T-helper 2 cell treated with Interferon-gamma antibody and Interleukin-4, amounts not matched to agents 5 μg/mL and 100 μg/mL, for 36 hours (primary cell): Measurements from ENCODE around the gene CCDC149.

Source experiments
- DNase-seq: peaks from one replicate; pipeline ENCODE4 v3.0.0; 2021; ENCODE audit warnings: low spot score
- H3K27ac Mint-ChIP-seq: one replicate; pipeline ENCODE4 v1.8.0; 2021; ENCODE audit warnings: mild to moderate bottlenecking, mixed read lengths
- H3K27me3 Mint-ChIP-seq: one replicate; pipeline ENCODE4 v1.8.0; 2021; ENCODE audit warnings: low read depth, mixed read lengths
- H3K36me3 Mint-ChIP-seq: one replicate; pipeline ENCODE4 v1.8.0; 2021; ENCODE audit warnings: low read depth, mixed read lengths
- H3K4me1 Mint-ChIP-seq: one replicate; pipeline ENCODE4 v1.8.0; 2021; ENCODE audit warnings: low read depth, mixed read lengths
- H3K4me3 Mint-ChIP-seq: one replicate; pipeline ENCODE4 v1.8.0; 2022; ENCODE audit warnings: mild to moderate bottlenecking, moderate library complexity, mixed read lengths
- H3K9me3 Mint-ChIP-seq: one replicate; pipeline ENCODE4 v1.8.0; 2021; ENCODE audit warnings: mixed read lengths

Gene CCDC149

GRCh38 chr4:24806206-24806990, 106.4 kb downstream of the CCDC149 start:
- Mint-ChIP-seq H3K4me3 (no peak overlapping the region), H3K36me3 (no peaks in the 10 kb centered on the region), H3K27ac (no peak overlapping the region), H3K4me1 (no peaks in the 10 kb centered on the region), H3K9me3 (no peaks in the 10 kb centered on the region), H3K27me3 (peaks cover 7% of the 10 kb centered on the region)
- no peak for DNase-seq

GRCh38 chr4:24805566-24805965, 107.3 kb downstream of the CCDC149 start:
- Mint-ChIP-seq H3K9me3 (no peaks in the 10 kb centered on the region), H3K4me3 (no peak overlapping the region), H3K27ac (no peak overlapping the region), H3K4me1 (no peaks in the 10 kb centered on the region), H3K27me3 (peaks cover 14% of the 10 kb centered on the region), H3K36me3 (no peaks in the 10 kb centered on the region)
- DNase-seq: no peak

GRCh38 chr4:24805067-24805466, 107.8 kb downstream of the CCDC149 start:
- Mint-ChIP-seq H3K27me3 (peaks cover 18% of the 10 kb centered on the region), H3K9me3 (no peaks in the 10 kb centered on the region), H3K27ac (no peak overlapping the region), H3K4me3 (no peak overlapping the region), H3K36me3 (no peaks in the 10 kb centered on the region), H3K4me1 (no peaks in the 10 kb centered on the region)
- DNase-seq: no peak

DNA sequence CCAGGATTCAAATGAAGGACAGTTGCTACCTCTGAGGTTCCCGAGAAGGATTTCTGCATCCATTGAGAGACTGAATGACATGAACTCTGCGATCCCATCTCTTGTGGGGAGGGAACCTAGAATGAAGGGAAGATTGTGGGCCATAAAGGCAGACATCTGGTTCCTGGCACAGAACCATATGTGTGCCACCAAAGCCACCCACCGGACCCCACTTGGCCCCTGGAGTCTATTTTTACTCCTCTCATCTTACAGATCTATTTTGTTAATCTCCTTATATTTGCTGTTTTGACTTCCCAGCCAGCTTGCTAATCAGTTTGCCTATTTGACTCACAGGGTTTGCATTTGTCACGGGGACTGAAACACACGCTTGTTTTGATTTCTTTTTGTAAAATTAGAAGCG, 110.2 kb downstream of the CCDC149 start:
- Mint-ChIP-seq H3K9me3 (no peaks in the 10 kb centered on the region), H3K36me3 (no peaks in the 10 kb centered on the region), H3K27ac (no peak overlapping the region), H3K4me3 (no peak overlapping the region), H3K4me1 (no peaks in the 10 kb centered on the region), H3K27me3 (peaks cover 27% of the 10 kb centered on the region)
- DNase-seq: no peak

DNA sequence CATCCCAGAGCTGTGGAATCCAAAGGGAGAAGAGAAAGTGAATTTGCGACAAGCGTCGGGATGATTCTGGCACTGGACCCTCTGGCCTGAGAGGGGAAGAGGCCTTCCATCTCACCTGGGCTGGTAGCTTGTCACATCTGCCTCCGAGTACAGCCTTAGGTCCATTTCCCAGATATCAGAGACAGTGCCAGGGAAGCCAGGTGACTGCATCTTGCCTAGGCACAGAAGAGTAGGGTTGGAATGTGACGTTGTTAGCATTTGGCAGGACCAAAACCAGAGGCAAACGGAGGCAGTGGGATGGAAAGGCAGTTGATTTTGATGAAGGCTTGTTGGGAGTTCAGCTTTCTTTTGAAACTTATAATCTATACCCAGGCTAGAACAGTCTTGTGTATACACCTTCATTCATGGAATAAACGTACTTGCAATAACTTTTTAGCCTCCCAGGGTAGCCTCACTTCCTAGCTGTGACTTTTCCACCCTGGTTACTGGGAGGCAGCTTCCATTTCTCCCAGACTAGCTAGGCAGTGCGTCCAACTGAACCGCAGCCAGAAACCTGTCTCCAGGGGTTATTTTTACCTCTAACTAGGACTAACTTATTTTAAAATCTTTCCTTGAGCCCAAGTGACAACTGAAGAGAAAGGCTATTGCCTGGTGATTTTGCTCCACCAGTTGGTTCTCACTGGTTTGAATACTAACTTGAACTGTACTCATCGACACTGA, 111.5 kb downstream of the CCDC149 start:
- Mint-ChIP-seq H3K27ac (no peak overlapping the region), H3K27me3 (peaks cover 27% of the 10 kb centered on the region), H3K4me1 (no peaks in the 10 kb centered on the region), H3K36me3 (no peaks in the 10 kb centered on the region), H3K4me3 (no peak overlapping the region), H3K9me3 (no peaks in the 10 kb centered on the region)
- DNase-seq: no peak

- Mint-ChIP-seq H3K36me3 (no peaks in the 10 kb centered on the region), H3K27me3 (peaks cover 29% of the 10 kb centered on the region), H3K4me1 (no peaks in the 10 kb centered on the region), H3K4me3 (no peak overlapping the region), H3K27ac (no peak overlapping the region), H3K9me3 (no peaks in the 10 kb centered on the region)
- no peak for DNase-seq
Measured at GRCh38 chr4:24800325-24800895, 112.4 kb downstream of the CCDC149 start.

GRCh38 chr4:24799544-24800324, 113.1 kb downstream of the CCDC149 start:
- Mint-ChIP-seq H3K4me1 (no peaks in the 10 kb centered on the region), H3K4me3 (no peak overlapping the region), H3K9me3 (no peaks in the 10 kb centered on the region), H3K27ac (no peak overlapping the region), H3K27me3 (peaks cover 29% of the 10 kb centered on the region), H3K36me3 (no peaks in the 10 kb centered on the region)
- no peak for DNase-seq

DNA sequence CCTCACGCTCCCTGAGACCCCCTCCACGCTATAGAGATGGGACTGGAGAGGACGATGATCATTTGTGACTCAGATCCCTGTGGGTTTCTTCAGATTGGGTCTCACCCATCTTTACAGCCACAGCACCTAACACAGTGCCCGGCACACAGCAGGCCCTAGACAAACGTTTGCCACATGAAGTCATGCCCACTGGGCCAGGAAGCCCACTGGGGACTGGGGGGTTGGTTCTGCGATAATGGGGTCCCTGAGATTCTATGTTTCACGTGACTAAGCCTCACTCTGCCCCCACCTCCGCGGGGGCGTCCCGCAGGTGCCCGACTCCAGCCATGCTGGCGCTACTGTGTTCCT, 113.7 kb downstream of the CCDC149 start:
- no peak for DNase-seq
- H3K36me3 Mint-ChIP-seq: no peaks in the 10 kb centered on the region
- no peak overlapping the region for H3K4me3 Mint-ChIP-seq
- no peaks in the 10 kb centered on the region for H3K9me3 Mint-ChIP-seq
- no peaks in the 10 kb centered on the region for H3K4me1 Mint-ChIP-seq
- no peak overlapping the region for H3K27ac Mint-ChIP-seq
- H3K27me3 Mint-ChIP-seq: peaks cover 29% of the 10 kb centered on the region

GRCh38 chr4:24798036-24798610, 114.7 kb downstream of the CCDC149 start:
- no peaks in the 10 kb centered on the region for H3K9me3 Mint-ChIP-seq

GRCh38 chr4:24796620-24797019, 116.2 kb downstream of the CCDC149 start:
- Mint-ChIP-seq H3K36me3 (no peaks in the 10 kb centered on the region), H3K27me3 (peaks cover 21% of the 10 kb centered on the region), H3K4me1 (peaks cover 2% of the 10 kb centered on the region), H3K9me3 (no peaks in the 10 kb centered on the region), H3K27ac (no peak overlapping the region), H3K4me3 (no peak overlapping the region)
- DNase-seq: no peak

More at GRCh38 chr4:24798036-24798610, 114.7 kb downstream of the CCDC149 start:
- peaks cover 2% of the 10 kb centered on the region for H3K4me1 Mint-ChIP-seq
- no peak for DNase-seq
- H3K36me3 Mint-ChIP-seq: no peaks in the 10 kb centered on the region
- H3K27me3 Mint-ChIP-seq: peaks cover 29% of the 10 kb centered on the region
- no peak overlapping the region for H3K4me3 Mint-ChIP-seq
- H3K27ac Mint-ChIP-seq: no peak overlapping the region

GRCh38 chr4:24795666-24796381, 117.0 kb downstream of the CCDC149 start:
- H3K4me3 Mint-ChIP-seq: no peak overlapping the region
- peaks cover 17% of the 10 kb centered on the region for H3K27me3 Mint-ChIP-seq
- H3K9me3 Mint-ChIP-seq: no peaks in the 10 kb centered on the region
- no peak overlapping the region for H3K27ac Mint-ChIP-seq
- no peaks in the 10 kb centered on the region for H3K36me3 Mint-ChIP-seq
- DNase-seq: no peak
- H3K4me1 Mint-ChIP-seq: peaks cover 2% of the 10 kb centered on the region

DNA sequence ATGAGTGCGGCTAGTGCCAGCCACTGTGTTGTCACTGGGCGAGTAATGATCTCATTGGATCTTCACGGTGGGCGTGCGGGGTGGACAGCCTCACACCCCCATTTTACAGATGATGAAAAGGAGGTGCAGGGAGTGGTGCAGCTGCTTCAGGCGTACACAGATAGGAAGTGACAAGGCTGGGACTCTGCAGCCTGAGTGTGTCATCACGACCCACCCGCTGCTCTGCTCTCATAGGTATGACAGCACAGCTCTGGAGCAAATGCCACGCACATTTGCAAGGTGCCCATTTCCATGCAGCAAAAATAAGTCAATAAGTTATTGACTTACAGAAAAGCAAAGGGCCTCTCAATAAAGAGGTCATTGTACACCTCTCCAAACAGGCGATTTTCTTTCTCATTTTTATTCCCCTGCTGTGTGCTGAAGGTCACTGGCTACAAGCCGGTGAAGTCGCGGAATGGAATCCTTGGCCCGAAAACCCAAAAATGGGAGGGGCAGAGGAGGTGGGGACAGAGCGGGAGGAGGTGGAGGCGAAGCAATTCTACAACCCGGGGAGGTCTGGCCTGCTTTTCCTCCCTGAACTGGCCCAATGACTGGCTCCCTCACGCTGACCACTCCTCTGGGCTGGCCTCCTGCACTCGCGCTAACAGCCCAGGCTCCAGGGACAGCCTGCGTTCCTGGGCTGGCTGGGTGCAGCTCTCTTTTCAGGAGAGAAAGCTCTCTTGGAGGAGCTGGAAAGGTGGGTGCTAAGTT, 117.8 kb downstream of the CCDC149 start, which contains the start of gene SOD3:
SOD3 (plus strand) TSS at position 658 of the 750 bp plus-strand sequence. CDS start 3,949 bp downstream, outside the sequence.
- no peak for DNase-seq

More for the DNA sequence above, 117.8 kb downstream of the CCDC149 start, which contains the start of gene SOD3:
- H3K9me3 Mint-ChIP-seq: no peaks in the 10 kb centered on the region
- no peak within 1 kb of the TSS for H3K27ac Mint-ChIP-seq
- H3K4me1 Mint-ChIP-seq: peaks cover 2% of the 10 kb centered on the region
- peaks cover 11% of the 10 kb centered on the region for H3K27me3 Mint-ChIP-seq
- H3K36me3 Mint-ChIP-seq: no peaks in the 10 kb centered on the region
- no peak within 1 kb of the TSS for H3K4me3 Mint-ChIP-seq
